WTC11 (cell line): Measurements from ENCODE around the gene CLDN6. TPM values are rescaled to one million over a fixed set of nuclear protein-coding genes. Genes with fewer than 3 reads are reported as not detected.

Experiments
- AR ChIP-seq: fragments of 250-450 bp; sonication (Bioruptor Pico); IDR thresholded peaks from 2 replicates; pipeline ENCODE4 v1.9.0; 2021; ENCODE audit warnings: mild to moderate bottlenecking
- ATF1 ChIP-seq: sonication (generic); formaldehyde crosslinking; IDR thresholded peaks from 2 replicates; pipeline ENCODE4 v1.8.1; 2023; ENCODE audit warnings: mild to moderate bottlenecking, moderate library complexity, missing genetic modification reagents
- ATF3 ChIP-seq: sonication (generic); formaldehyde crosslinking; conservative IDR thresholded peaks from 2 replicates; pipeline ENCODE4 v1.8.1; 2022; ENCODE audit warnings: mild to moderate bottlenecking, missing genetic modification reagents
- ATF6 ChIP-seq: sonication (generic); formaldehyde crosslinking; IDR thresholded peaks from 2 replicates; pipeline ENCODE4 v1.8.1; 2023; ENCODE audit warnings: mild to moderate bottlenecking, missing genetic modification reagents
- E2F1 ChIP-seq: sonication (generic); formaldehyde crosslinking; IDR thresholded peaks from 2 replicates; pipeline ENCODE4 v1.8.0; 2022; ENCODE audit warnings: mild to moderate bottlenecking, missing genetic modification reagents
- FOXJ3 ChIP-seq: sonication (generic); formaldehyde crosslinking; IDR thresholded peaks from 2 replicates; pipeline ENCODE4 v1.9.0; 2021; ENCODE audit warnings: missing genetic modification reagents, mild to moderate bottlenecking, borderline replicate concordance
- GRHL2 ChIP-seq: fragments of 250-450 bp; sonication (Bioruptor Pico); IDR thresholded peaks from 2 replicates; pipeline ENCODE4 v1.8.0; 2022; ENCODE audit warnings: mild to moderate bottlenecking, moderate library complexity; ENCODE audit not compliant: insufficient replicate concordance, severe bottlenecking
- IRF1 ChIP-seq: sonication (generic); formaldehyde crosslinking; IDR thresholded peaks from 2 replicates; pipeline ENCODE4 v1.8.0; 2023; ENCODE audit warnings: missing genetic modification reagents
- IRF2 ChIP-seq: sonication (generic); formaldehyde crosslinking; IDR thresholded peaks from 2 replicates; pipeline ENCODE4 v1.8.0; 2022; ENCODE audit warnings: low read depth, missing genetic modification reagents, borderline replicate concordance
- KAT7 ChIP-seq: sonication (generic); formaldehyde crosslinking; IDR thresholded peaks from 2 replicates; pipeline ENCODE4 v1.8.1; 2023; ENCODE audit warnings: missing genetic modification reagents, mild to moderate bottlenecking, borderline replicate concordance
- MYBL2 ChIP-seq: sonication (generic); formaldehyde crosslinking; IDR thresholded peaks from 2 replicates; pipeline ENCODE4 v1.8.1; 2023; ENCODE audit warnings: mild to moderate bottlenecking, moderate library complexity, missing genetic modification reagents
- NFYB ChIP-seq: sonication (generic); formaldehyde crosslinking; conservative IDR thresholded peaks from 2 replicates; pipeline ENCODE4 v1.8.0; 2022; ENCODE audit warnings: low read depth, missing genetic modification reagents
- PRDM15 ChIP-seq: sonication (generic); formaldehyde crosslinking; IDR thresholded peaks from 2 replicates; pipeline ENCODE4 v1.8.0; 2022; ENCODE audit warnings: missing genetic modification reagents
- PRRX2 ChIP-seq: fragments of 250-450 bp; sonication (Bioruptor Pico); IDR thresholded peaks from 2 replicates; pipeline ENCODE4 v1.8.0; 2021; ENCODE audit warnings: mild to moderate bottlenecking
- SP1 ChIP-seq: sonication (generic); formaldehyde crosslinking; conservative IDR thresholded peaks from 2 replicates; pipeline ENCODE4 v1.8.1; 2022; ENCODE audit warnings: missing genetic modification reagents
- USF2 ChIP-seq: sonication (generic); formaldehyde crosslinking; IDR thresholded peaks from 2 replicates; pipeline ENCODE4 v1.8.1; 2023; ENCODE audit warnings: mild to moderate bottlenecking, missing genetic modification reagents, moderate library complexity
- ZBTB43 ChIP-seq: sonication (generic); formaldehyde crosslinking; IDR thresholded peaks from 2 replicates; pipeline ENCODE4 v1.8.1; 2023; ENCODE audit warnings: mild to moderate bottlenecking, missing genetic modification reagents
- ZNF121 ChIP-seq: sonication (generic); formaldehyde crosslinking; IDR thresholded peaks from 2 replicates; pipeline ENCODE4 v1.8.0; 2023; ENCODE audit warnings: missing genetic modification reagents
- ZNF423 ChIP-seq: fragments of 250-450 bp; sonication (Bioruptor Pico); IDR thresholded peaks from 2 replicates; pipeline ENCODE4 v2.1.2; 2022; ENCODE audit warnings: mild to moderate bottlenecking, moderate library complexity
- ZNF425 ChIP-seq: fragments of 250-450 bp; sonication (Bioruptor Pico); conservative IDR thresholded peaks from 2 replicates; pipeline ENCODE4 v1.9.0; 2021; ENCODE audit warnings: mild to moderate bottlenecking
- ZNF512 ChIP-seq: sonication (generic); formaldehyde crosslinking; IDR thresholded peaks from 2 replicates; pipeline ENCODE4 v1.8.1; 2022; ENCODE audit warnings: missing genetic modification reagents, borderline replicate concordance
- total RNA-seq: library from RNA; stranded (reverse); gene quantifications from 3 replicates; pipeline ENCODE4 v1.2.3, GENCODE V29; 2021

CLDN6 gene
- total RNA-seq, 1 experiment from 2014 or later = 746 TPM

GRCh38 chr16:3059041-3059722, 41.2 kb upstream of the CLDN6 start (continued):
- TF ChIP-seq IRF1 (no peak), GRHL2 (CRISPR knock-in tag) (no peak), ATF6 (no peak), USF2 (peak; percentile 46; the same call in 1 of the 2 replicates), NFYB (no peak), AR (CRISPR knock-in tag) (no peak), E2F1 (no peak), ATF3 (no peak), ZNF121 (CRISPR knock-in tag) (no peak), ZNF512 (CRISPR knock-in tag) (no peak), ATF1 (CRISPR knock-in tag) (no peak), FOXJ3 (no peak), MYBL2 (CRISPR knock-in tag) (no peak; the same call in 1 of the 2 replicates), PRDM15 (CRISPR knock-in tag) (peak; percentile 22; the same call in 1 of the 2 replicates), PRRX2 (CRISPR knock-in tag) (no peak), KAT7 (CRISPR knock-in tag) (no peak), IRF2 (CRISPR knock-in tag) (no peak), SP1 (CRISPR knock-in tag) (peak; percentile 82), ZBTB43 (CRISPR knock-in tag) (no peak), ZNF425 (CRISPR knock-in tag) (no peak), ZNF423 (CRISPR knock-in tag) (no peak)
